Endothelial cell of umbilical vein (primary cell): ENCODE measurements around the gene DIAPH2. TPM values are rescaled to one million over a fixed set of nuclear protein-coding genes. Genes with fewer than 3 reads are reported as not detected.

Source experiments
- BruUV-seq: library from RNA; stranded (reverse); fragments of 400-500 nt; replicated peaks from 2 replicates; lab custom pipeline; 2021; lab: Mats Ljungman, UMichigan
- CTCF ChIA-PET: fragments of 300-600, 350-600 bp; sonication (Branson Sonifier 250); formaldehyde crosslinking; loops from one replicate; lab custom pipeline; 2021; ENCODE audit warnings: antibody characterized with exemption, inconsistent platforms; lab: Charles Lee
- POLR2A ChIA-PET: fragments of 300-600, 350-600 bp; sonication (Branson Sonifier 250); formaldehyde crosslinking; loops from one replicate; lab custom pipeline; 2021; ENCODE audit warnings: antibody characterized with exemption, inconsistent platforms; lab: Charles Lee
- DNase-seq: peaks from one replicate; pipeline ENCODE4 v3.0.0-alpha.2; 2011; ENCODE audit warnings: low read depth, low spot score
- FAIRE-seq: peaks from 2 replicates; lab custom pipeline; 2011; peaks lifted over from hg19 to GRCh38; lab: Jason Lieb, UNC
- H2AFZ ChIP-seq: 2 replicates; pipeline ENCODE4 v1.6.0; 2012; ENCODE audit warnings: low read depth, low read length, control low read depth, inconsistent platforms
- H3K27ac ChIP-seq: 2 replicates; pipeline ENCODE4 v1.5.1; 2011; ENCODE audit warnings: low read depth, mild to moderate bottlenecking, control low read depth, low read length, moderate library complexity; ENCODE audit not compliant: insufficient read depth
- H3K27me3 ChIP-seq, 2 experiments: 2 replicates each; pipeline versions ENCODE4 v1.6.0 to v1.6.1; 2011; ENCODE audit warnings: low read length in 2 of 2, mixed read lengths in 1 of 2; ENCODE audit not compliant: control insufficient read depth in 2 of 2, insufficient read depth in 2 of 2
- H3K36me3 ChIP-seq, 2 experiments: 2 replicates in 1 of 2; 3 replicates in 1 of 2; pipeline ENCODE4 v1.5.1; 2011; ENCODE audit warnings: low read length in 2 of 2, mild to moderate bottlenecking in 1 of 2, moderate library complexity in 1 of 2; ENCODE audit not compliant: control insufficient read depth in 2 of 2, insufficient read depth in 2 of 2; ENCODE audit errors: extremely low read depth in 1 of 2
- H3K4me1 ChIP-seq: 3 replicates; pipeline ENCODE4 v1.5.1; 2011; ENCODE audit warnings: mild to moderate bottlenecking, low read length; ENCODE audit not compliant: control insufficient read depth, insufficient read depth; ENCODE audit errors: extremely low read depth
- H3K4me2 ChIP-seq: 2 replicates; pipeline ENCODE4 v1.6.1; 2011; ENCODE audit warnings: low read length, control low read depth, mixed read lengths; ENCODE audit not compliant: insufficient read depth
- H3K4me3 ChIP-seq, 3 experiments: fragments of 200-600 bp in 1 of 3; sonication (generic), shearing (Covaris generic) in 1 of 3; replicated peaks in 1 of 3; 2 replicates each; pipeline ENCODE4 v1.5.1; 2011 to 2016; ENCODE audit warnings: control low read depth in 3 of 3, low read length in 3 of 3, mild to moderate bottlenecking in 2 of 3, inconsistent platforms in 1 of 3, low read depth in 1 of 3, moderate library complexity in 1 of 3; ENCODE audit not compliant: insufficient read depth in 1 of 3
- H3K79me2 ChIP-seq: 2 replicates; pipeline ENCODE4 v1.6.0; 2012; ENCODE audit warnings: low read length, inconsistent platforms; ENCODE audit not compliant: control insufficient read depth, insufficient read depth
- H3K9ac ChIP-seq: replicated peaks from 2 replicates; pipeline ENCODE3; 2011; ENCODE audit warnings: low read length, control low read depth; ENCODE audit not compliant: insufficient read depth; ENCODE audit errors: extremely low read depth
- H3K9me1 ChIP-seq: replicated peaks from 3 replicates; pipeline ENCODE4 v1.6.0; 2011; ENCODE audit warnings: mild to moderate bottlenecking, low read length; ENCODE audit not compliant: control insufficient read depth, insufficient read depth; ENCODE audit errors: extremely low read depth
- H3K9me3 ChIP-seq: replicated peaks from 2 replicates; pipeline ENCODE4 v1.5.1; 2012; ENCODE audit warnings: low read length, inconsistent platforms; ENCODE audit not compliant: control insufficient read depth, insufficient read depth
- H4K20me1 ChIP-seq: replicated peaks from 2 replicates; pipeline ENCODE3; 2011; ENCODE audit warnings: mild to moderate bottlenecking, low read length; ENCODE audit not compliant: control insufficient read depth, insufficient read depth; ENCODE audit errors: extremely low read depth
- CTCF ChIP-seq, 2 donors: IDR thresholded peaks; 1 replicate in 1 of 2; 2 replicates in 1 of 2; pipeline ENCODE4 v1.5.1; 2011; ENCODE audit warnings: low read length in 2 of 2, mild to moderate bottlenecking in 2 of 2, moderate library complexity in 2 of 2, control low read depth in 1 of 2, inconsistent platforms in 1 of 2, low read depth in 1 of 2; ENCODE audit not compliant: insufficient read depth in 1 of 2; ENCODE audit errors: extremely low read depth in 1 of 2
- EZH2 ChIP-seq: IDR thresholded peaks from 2 replicates; pipeline ENCODE4 v1.6.1; 2012; ENCODE audit warnings: borderline replicate concordance, low read depth, mild to moderate bottlenecking, moderate library complexity, low read length, inconsistent platforms; ENCODE audit not compliant: severe bottlenecking
- FOS ChIP-seq: IDR thresholded peaks from 2 replicates; pipeline ENCODE4 v1.6.1; 2011; ENCODE audit warnings: mild to moderate bottlenecking, low read length, moderate library complexity, borderline replicate concordance; ENCODE audit not compliant: insufficient read depth
- GATA2 ChIP-seq: IDR thresholded peaks from 2 replicates; pipeline ENCODE4 v1.7.0; 2011; ENCODE audit warnings: low read depth, mild to moderate bottlenecking, moderate library complexity, mixed read lengths, low read length; ENCODE audit not compliant: insufficient read length, insufficient read depth
- JUN ChIP-seq: IDR thresholded peaks from 2 replicates; pipeline ENCODE4 v1.6.1; 2011; ENCODE audit warnings: borderline replicate concordance, low read depth; ENCODE audit not compliant: insufficient read length, insufficient read depth
- MAX ChIP-seq: IDR thresholded peaks from 2 replicates; pipeline ENCODE4 v1.6.1; 2011; ENCODE audit not compliant: insufficient read depth, insufficient read length
- MYC ChIP-seq: IDR thresholded peaks from one replicate; pipeline ENCODE4 v1.6.1; 2011; ENCODE audit warnings: mild to moderate bottlenecking, low read depth, low read length
- POLR2A ChIP-seq: IDR thresholded peaks from 2 replicates; pipeline ENCODE4 v1.6.1; 2012; ENCODE audit warnings: low read depth, mild to moderate bottlenecking, control low read depth, low read length
- POLR2AphosphoS5 ChIP-seq: IDR thresholded peaks from 2 replicates; pipeline ENCODE4 v1.6.1; 2012; ENCODE audit warnings: low read depth, mild to moderate bottlenecking, control low read depth, low read length, moderate library complexity; ENCODE audit not compliant: insufficient read depth
- dilution Hi-C: fragments of 300-500 bp; cut with MboI; formaldehyde crosslinking; loops from one replicate; pipeline ENCODE4 v1.15.0; 2019; ENCODE audit warnings: low sequenced_read_pairs; ENCODE audit not compliant: extremely low pct_ligation_motif_present
- intact Hi-C: fragments of 100-400 bp; cut with micrococcal nuclease; formaldehyde crosslinking; loops from one replicate; pipeline ENCODE4 v1.10.0; 2022
- polyA plus RNA-seq, 4 experiments: library from polyadenylated mRNA; depleted of rRNA in 3 of 4; stranded (reverse) in 3 of 4; unstranded in 1 of 4; fragments of >200 nt; gene quantifications; 2 replicates each; pipeline versions ENCODE4 v1.2.1 to v1.2.3, GENCODE V29; 2011 to 2012; ENCODE audit warnings: missing spikeins in 1 of 4
- total RNA-seq: library from RNA; stranded (reverse); gene quantifications from 2 replicates; pipeline ENCODE4 v1.2.3, GENCODE V29; 2021

The DIAPH2 gene
- total and polyA plus RNA-seq, 2 donors (not counting 3 experiments of a cell fraction or from before 2014, with no cell fraction given), result 3.0 to 30.0 TPM

GRCh38 chrX:97267396-97268181 is 582.9 kb downstream of the DIAPH2 start:
- ChIA-PET CTCF (no interaction called here), POLR2A (no interaction called here)
- no TSS peak for BruUV-seq
- Histone ChIP-seq H3K79me2 (no peaks in the 10 kb centered on the region), H3K9me1 (no peaks in the 10 kb centered on the region), H3K27ac (no peak overlapping the region), H2AFZ (no peak overlapping the region), H3K27me3 (no peaks in the 10 kb centered on the region), H3K4me2 (no peak overlapping the region), H4K20me1 (no peaks in the 10 kb centered on the region), H3K4me3 (no peak overlapping the region), H3K4me1 (peaks cover 10% of the 10 kb centered on the region), H3K9me3 (no peaks in the 10 kb centered on the region), H3K9ac (no peak overlapping the region), H3K36me3 (no peaks in the 10 kb centered on the region)
- TF ChIP-seq MAX, result no peak
- TF ChIP-seq EZH2, result no peak
- no peak for TF ChIP-seq POLR2AphosphoS5
- TF ChIP-seq JUN, result no peak
- no peak for TF ChIP-seq MYC
- TF ChIP-seq FOS, result no peak
- TF ChIP-seq CTCF (IDR thresholded peaks at IDR 0.05; ENCODE audit: extremely low read depth in 1 of 2, insufficient read depth in 1 of 2, low read depth in 1 of 2, low read length in 2 of 2), result no peak
- TF ChIP-seq GATA2, result no peak
- TF ChIP-seq POLR2A, result no peak
- DNase-seq, result peak; percentile 52
- FAIRE-seq, result no peak
- dilution Hi-C loops, result no loop called here
- intact Hi-C loops, result no loop called here
